ENCODE measurements around the gene BICDL1.

GRCh38 chr12:120121766-120122293 is 132.8 kb downstream of the BICDL1 start:
- TF ChIP-seq RXRA (IDR thresholded peaks at IDR 0.05; ENCODE audit: borderline replicate concordance, low read depth) (no peak), CHD2 (IDR thresholded peaks at IDR 0.05; ENCODE audit: low read length, partially characterized antibody) (no peak), CTCF (IDR thresholded peaks at IDR 0.05) (no peak), FOSL2 (IDR thresholded peaks at IDR 0.05; ENCODE audit: borderline replicate concordance, low read depth) (no peak), TAF1 (IDR thresholded peaks at IDR 0.05; ENCODE audit: borderline replicate concordance, low read depth, low read length) (no peak), EZH2phosphoT487 (IDR thresholded peaks at IDR 0.05; ENCODE audit: borderline replicate concordance, low read depth) (no peak), MXI1 (IDR thresholded peaks at IDR 0.05; ENCODE audit: low read depth, low read length) (no peak), USF1 (IDR thresholded peaks at IDR 0.05; ENCODE audit: borderline replicate concordance, low read depth) (no peak), RFX5 (IDR thresholded peaks at IDR 0.05; ENCODE audit: low read length) (no peak), RAD21 (IDR thresholded peaks at IDR 0.05; ENCODE audit: low read length) (no peak)
